MCF 10A (cell line): ENCODE results near the gene KCNMB2. TPM values are rescaled to one million over a fixed set of nuclear protein-coding genes. Genes with fewer than 3 reads are reported as not detected.

Source experiments
- BruUV-seq: library from RNA; stranded (reverse); fragments of 400-500 nt; replicated peaks from 2 replicates; lab custom pipeline; 2021; lab: Mats Ljungman, UMichigan
- CTCF ChIA-PET: fragments of 300-600 bp; sonication (Branson Sonifier 250); formaldehyde crosslinking; extraction: SDS; loops from one replicate; lab custom pipeline; 2021; ENCODE audit warnings: antibody characterized with exemption, inconsistent platforms; lab: Yijun Ruan, JAX
- POLR2A ChIA-PET: fragments of 300-600, 350-650 bp; sonication (Branson Sonifier 250); formaldehyde crosslinking; extraction: SDS; loops from one replicate; lab custom pipeline; 2020; ENCODE audit warnings: antibody characterized with exemption, inconsistent platforms; lab: Yijun Ruan, JAX
- DNase-seq: peaks from one replicate; pipeline ENCODE4 v3.0.0-alpha.2; 2018; ENCODE audit not compliant: unreplicated experiment
- H3K27ac Mint-ChIP-seq: one replicate; pipeline ENCODE4 v1.8.0; 2022; ENCODE audit warnings: mild to moderate bottlenecking, low read depth, mixed read lengths; ENCODE audit not compliant: unreplicated experiment
- H3K27me3 Mint-ChIP-seq: one replicate; pipeline ENCODE4 v1.8.0; 2022; ENCODE audit warnings: mixed read lengths; ENCODE audit not compliant: insufficient read depth, unreplicated experiment
- H3K36me3 Mint-ChIP-seq: one replicate; pipeline ENCODE4 v1.8.0; 2022; ENCODE audit warnings: mild to moderate bottlenecking, moderate library complexity, mixed read lengths; ENCODE audit not compliant: insufficient read depth, unreplicated experiment
- H3K4me1 Mint-ChIP-seq: one replicate; pipeline ENCODE4 v1.8.0; 2022; ENCODE audit warnings: mixed read lengths; ENCODE audit not compliant: insufficient read depth, unreplicated experiment
- H3K4me3 Mint-ChIP-seq: one replicate; pipeline ENCODE4 v1.8.0; 2022; ENCODE audit warnings: mild to moderate bottlenecking, moderate library complexity, mixed read lengths; ENCODE audit not compliant: unreplicated experiment
- H3K9me3 Mint-ChIP-seq: one replicate; pipeline ENCODE4 v1.8.0; 2022; ENCODE audit warnings: mixed read lengths; ENCODE audit not compliant: unreplicated experiment
- CTCF ChIP-seq: fragments of 200-600 bp; IDR thresholded peaks from one replicate; pipeline ENCODE4 v1.8.0; 2022; ENCODE audit warnings: antibody characterized with exemption, mild to moderate bottlenecking; ENCODE audit not compliant: unreplicated experiment
- intact Hi-C: fragments of 100-400 bp; cut with micrococcal nuclease; formaldehyde crosslinking; loops from 2 replicates; pipeline ENCODE4 v1.14.1; 2022
- total RNA-seq: library from RNA; stranded (reverse); gene quantifications from 2 replicates; pipeline ENCODE4 v1.2.3, GENCODE V29; 2022

Gene KCNMB2
- total RNA-seq, 1 experiment from 2014 or later = not detected

DNA sequence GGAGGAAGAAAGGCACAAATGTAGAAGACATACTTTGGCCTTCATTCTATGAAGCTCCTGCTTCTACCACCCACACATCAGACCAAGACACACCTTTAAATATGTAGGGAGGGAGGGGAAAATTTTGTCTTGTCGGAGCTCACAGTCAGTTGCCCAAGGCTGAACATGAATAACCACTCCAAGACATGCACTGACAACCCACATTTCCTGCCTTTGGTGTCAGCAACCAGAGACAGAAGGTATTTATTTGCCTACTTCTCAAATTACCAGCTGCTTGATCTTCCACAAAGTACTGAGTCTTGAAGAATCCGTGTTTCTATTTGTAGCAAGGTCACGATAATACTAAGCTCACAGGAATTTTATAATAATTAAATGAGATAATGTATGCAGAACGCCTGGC is 169.7 kb downstream of the KCNMB2 start:
- DNase-seq = peak; percentile 88
- H3K27ac Mint-ChIP-seq = peak overlapping the region; percentile 57

GRCh38 chr3:178706411-178706810 is 170.2 kb downstream of the KCNMB2 start:
- no TSS peak for BruUV-seq
- POLR2A ChIA-PET = interaction anchor here (0.6 to 1.0 kb wide), 3 partner anchors 15 to 72 kb away, joined by 3 to 4 read pairs (median 3); no protein-coding TSS in a partner anchor
- H3K4me1 Mint-ChIP-seq = peaks cover 40% of the 10 kb centered on the region
- H3K27ac Mint-ChIP-seq = peak overlapping the region; percentile 57
- no peak overlapping the region for H3K4me3 Mint-ChIP-seq
- DNase-seq = no peak
- H3K9me3 Mint-ChIP-seq = no peaks in the 10 kb centered on the region
- intact Hi-C loops = loop anchor here (10.0 kb wide), 1 partner anchor 68 kb away; no protein-coding TSS in a partner anchor
- TF ChIP-seq CTCF = no peak
- no peaks in the 10 kb centered on the region for H3K36me3 Mint-ChIP-seq
- CTCF ChIA-PET = interaction anchor here (0.5 to 1.8 kb wide), 3 partner anchors 265 to 272 kb away, joined by 3 to 6 read pairs (median 3); no protein-coding TSS in a partner anchor
- H3K27me3 Mint-ChIP-seq = no peaks in the 10 kb centered on the region

More for the DNA sequence above, 169.7 kb downstream of the KCNMB2 start:
- H3K27me3 Mint-ChIP-seq = no peaks in the 10 kb centered on the region
- TF ChIP-seq CTCF = no peak
- POLR2A ChIA-PET = interaction anchor here (0.8 to 1.1 kb wide), 4 partner anchors 15 to 122 kb away, joined by 3 to 5 read pairs (median 4); no protein-coding TSS in a partner anchor
- H3K9me3 Mint-ChIP-seq = no peaks in the 10 kb centered on the region
- H3K36me3 Mint-ChIP-seq = no peaks in the 10 kb centered on the region
- H3K4me3 Mint-ChIP-seq = no peak overlapping the region
- H3K4me1 Mint-ChIP-seq = peaks cover 40% of the 10 kb centered on the region
- CTCF ChIA-PET = interaction anchor here (0.5 to 1.8 kb wide), 6 partner anchors 180 to 1526 kb away, joined by 3 to 6 read pairs (median 4); no protein-coding TSS in a partner anchor
- intact Hi-C loops = loop anchor here (10.0 kb wide), 1 partner anchor 69 kb away; no protein-coding TSS in a partner anchor
- no TSS peak for BruUV-seq

- CTCF ChIA-PET = interaction anchor here (0.5 kb wide), 1 partner anchor 266 kb away, joined by 3 read pairs; no protein-coding TSS in a partner anchor
- Mint-ChIP-seq H3K4me1 (peaks cover 40% of the 10 kb centered on the region), H3K9me3 (no peaks in the 10 kb centered on the region), H3K36me3 (no peaks in the 10 kb centered on the region), H3K27ac (no peak overlapping the region), H3K4me3 (no peak overlapping the region), H3K27me3 (no peaks in the 10 kb centered on the region)
- no TSS peak for BruUV-seq
- TF ChIP-seq CTCF = no peak
- intact Hi-C loops = loop anchor here (10.0 kb wide), 1 partner anchor 67 kb away; no protein-coding TSS in a partner anchor
- DNase-seq = no peak
- POLR2A ChIA-PET = interaction anchor here (0.5 kb wide), 1 partner anchor 1263 kb away, joined by 4 read pairs; no protein-coding TSS in a partner anchor
Measured at GRCh38 chr3:178707311-178708031, 171.2 kb downstream of the KCNMB2 start.

GRCh38 chr3:178709051-178709450 is 172.8 kb downstream of the KCNMB2 start:
- H3K27ac Mint-ChIP-seq = no peak overlapping the region
- intact Hi-C loops = loop anchor here (10.0 kb wide), 1 partner anchor 66 kb away; no protein-coding TSS in a partner anchor
- no peaks in the 10 kb centered on the region for H3K36me3 Mint-ChIP-seq
- H3K9me3 Mint-ChIP-seq = no peaks in the 10 kb centered on the region
- H3K4me3 Mint-ChIP-seq = no peak overlapping the region
- CTCF ChIA-PET = no interaction called here
- TF ChIP-seq CTCF = no peak
- no TSS peak for BruUV-seq
- no peak for DNase-seq
- peaks cover 25% of the 10 kb centered on the region for H3K4me1 Mint-ChIP-seq
- POLR2A ChIA-PET = no interaction called here
- no peaks in the 10 kb centered on the region for H3K27me3 Mint-ChIP-seq
